HG02981 (cell line): ENCODE results near the gene SMARCA4.
"Not testable (repeated sequence)": the region's sequence is repeated elsewhere in the genome, so short reads cannot be mapped to it uniquely, and the experiment has no call there.

ENCODE experiments used
- ATAC-seq: cut with Tn5 transposase; IDR thresholded peaks from one replicate; pipeline ENCODE4 v1.9.1; 2021; ENCODE audit warnings: mild to moderate bottlenecking, moderate library complexity; ENCODE audit not compliant: unreplicated experiment

SMARCA4 gene

DNA sequence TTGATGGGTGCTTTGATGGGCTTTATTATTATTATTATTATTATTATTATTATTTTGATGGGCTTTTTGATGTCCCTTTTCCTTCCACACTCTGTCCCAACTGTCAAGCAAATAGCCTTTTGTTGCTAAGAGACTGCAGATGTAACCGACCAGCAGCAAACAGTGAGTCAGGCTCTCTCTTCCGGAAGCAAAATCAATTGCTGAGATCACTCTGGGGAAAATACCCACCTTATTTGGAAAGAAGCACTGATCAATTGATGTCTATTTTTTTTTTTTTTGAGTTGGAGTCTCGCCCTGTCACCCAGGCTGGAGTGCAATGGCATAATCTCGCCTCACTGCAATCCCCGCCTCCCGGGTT is 131.3 kb downstream of the SMARCA4 start:
- no peak for ATAC-seq

DNA sequence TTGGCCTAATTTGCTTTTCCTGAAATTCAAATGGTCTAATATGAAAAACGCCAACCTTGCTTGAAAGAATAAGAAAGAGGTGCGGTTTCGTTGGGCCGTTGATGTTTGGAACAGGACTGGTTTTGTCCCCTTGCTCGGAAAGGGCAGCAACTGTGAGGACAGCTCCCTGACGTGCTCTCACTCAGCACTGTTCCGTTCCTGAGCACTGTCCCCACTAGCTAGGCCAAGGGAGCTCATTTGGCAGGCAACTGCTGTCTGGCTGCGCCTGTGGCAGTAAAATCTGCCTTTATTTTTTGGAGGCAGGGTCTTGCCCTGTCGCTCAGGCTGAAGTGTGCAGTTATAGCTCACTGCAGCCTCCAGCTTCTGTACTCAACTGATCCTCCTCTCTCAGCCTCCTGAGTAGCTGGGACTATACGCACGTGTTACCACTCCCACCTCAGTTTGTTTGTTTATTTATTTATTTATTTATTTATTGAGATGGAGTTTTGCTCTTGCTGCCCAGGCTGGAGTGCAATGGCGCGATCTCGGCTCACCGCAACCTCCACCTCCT is 132.9 kb downstream of the SMARCA4 start:
- ATAC-seq = no peak

DNA sequence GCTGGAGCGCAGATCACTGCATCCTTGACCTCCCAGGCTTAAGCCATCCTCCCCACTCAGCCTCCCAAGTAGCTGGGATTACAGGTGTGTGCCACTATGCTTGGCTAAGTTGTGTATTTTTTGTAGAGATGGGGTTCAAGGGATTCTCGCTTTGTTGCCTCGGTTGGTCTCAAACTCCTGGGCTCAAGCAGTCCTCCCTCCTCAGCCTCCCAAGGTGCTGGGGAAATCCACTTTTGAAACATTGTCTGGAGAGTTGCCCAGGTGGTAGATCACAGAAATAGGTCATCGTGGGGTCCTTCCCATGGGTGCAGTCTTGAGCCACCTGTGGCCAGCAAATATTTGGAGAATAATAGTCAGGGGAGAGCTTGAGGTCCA is 133.7 kb downstream of the SMARCA4 start:
- ATAC-seq = no peak

DNA sequence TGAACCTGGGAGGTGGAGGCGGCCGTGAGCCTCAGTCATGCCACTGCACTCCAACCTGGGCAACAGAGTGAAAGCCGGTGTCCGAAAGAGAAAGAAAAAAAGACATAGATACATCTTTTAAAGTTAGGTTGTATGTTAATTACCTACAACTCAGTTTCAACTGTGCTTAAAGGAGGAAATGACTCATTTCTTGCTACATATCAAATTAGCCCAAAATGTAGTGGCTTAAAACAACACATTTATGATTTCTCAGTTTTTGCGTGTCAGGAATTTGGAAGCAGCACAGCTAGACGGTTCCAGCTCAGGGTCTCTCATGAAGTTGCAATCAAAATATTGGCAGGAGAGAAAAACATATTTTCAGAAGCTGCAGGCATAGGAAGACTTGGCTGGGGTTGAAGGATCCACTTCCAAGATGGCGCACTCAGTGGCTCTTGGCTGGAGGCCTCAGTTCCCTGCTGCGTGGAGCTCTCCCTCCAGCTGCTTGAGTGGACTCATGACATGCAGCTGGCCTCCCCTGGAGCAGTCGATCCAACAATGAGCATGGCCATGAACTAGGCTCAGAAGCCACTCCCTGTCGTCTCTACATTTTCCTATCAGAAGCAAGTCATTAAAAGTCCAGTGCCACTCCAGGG is 135.5 kb downstream of the SMARCA4 start:
- ATAC-seq = peak; percentile 38

DNA sequence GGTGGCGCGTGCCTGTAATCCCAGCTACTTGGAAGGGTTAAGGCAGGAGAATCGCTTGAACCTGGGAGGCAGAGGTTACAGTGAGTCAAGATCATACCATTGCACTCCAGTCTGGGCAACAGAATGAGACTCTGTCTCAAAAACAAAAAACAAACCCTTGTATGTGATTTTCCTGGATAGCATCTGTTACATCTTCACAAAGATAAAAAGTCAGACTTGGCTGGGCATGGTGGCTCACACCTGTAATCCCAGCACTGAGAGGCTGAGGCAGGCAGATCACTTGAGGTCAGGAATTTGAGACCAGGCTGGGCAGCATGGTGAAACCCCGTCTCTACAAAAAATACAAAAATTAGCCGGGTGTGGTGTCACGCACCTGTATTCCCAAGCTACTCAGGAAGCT is 136.5 kb downstream of the SMARCA4 start:
- ATAC-seq = not testable (repeated sequence)

DNA sequence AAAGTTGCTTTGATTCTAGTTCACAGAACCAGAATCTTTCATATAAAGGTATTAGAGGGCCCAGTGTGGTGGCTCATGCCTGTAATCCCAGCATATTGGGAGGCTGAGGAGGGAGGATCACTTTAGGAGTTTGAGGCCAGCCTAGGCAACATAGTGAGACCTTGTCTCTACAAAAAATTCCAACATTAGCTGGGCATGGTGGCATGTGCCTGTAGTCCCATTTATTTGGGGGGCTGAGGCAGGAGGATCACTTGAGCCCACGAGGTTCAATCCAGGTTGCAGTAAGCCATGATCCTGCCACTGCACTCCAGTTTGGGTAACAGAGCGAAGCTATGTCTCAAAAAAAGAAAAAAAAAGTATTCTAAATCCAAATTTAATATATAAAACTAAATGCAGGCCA is 137.5 kb downstream of the SMARCA4 start:
- no peak for ATAC-seq

DNA sequence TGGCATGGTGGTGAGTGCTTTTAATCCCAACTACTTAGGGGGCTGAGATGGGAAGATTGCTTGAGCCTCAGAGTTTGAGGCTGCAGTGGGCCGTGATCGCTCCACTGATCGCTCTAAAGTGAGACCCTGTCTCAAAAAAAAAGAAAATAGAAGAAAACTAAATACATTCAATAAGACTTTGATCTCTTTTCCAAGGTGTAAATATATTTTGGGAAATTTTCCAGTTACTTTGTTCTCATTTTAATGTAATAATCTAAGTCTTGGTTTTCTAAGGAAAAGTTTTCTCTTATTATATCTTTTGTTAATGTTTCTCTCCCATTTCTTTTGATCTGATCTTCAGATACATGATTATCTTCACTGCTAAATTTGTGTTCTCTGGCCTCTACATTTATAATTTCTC is 138.0 kb downstream of the SMARCA4 start:
- ATAC-seq = no peak

DNA sequence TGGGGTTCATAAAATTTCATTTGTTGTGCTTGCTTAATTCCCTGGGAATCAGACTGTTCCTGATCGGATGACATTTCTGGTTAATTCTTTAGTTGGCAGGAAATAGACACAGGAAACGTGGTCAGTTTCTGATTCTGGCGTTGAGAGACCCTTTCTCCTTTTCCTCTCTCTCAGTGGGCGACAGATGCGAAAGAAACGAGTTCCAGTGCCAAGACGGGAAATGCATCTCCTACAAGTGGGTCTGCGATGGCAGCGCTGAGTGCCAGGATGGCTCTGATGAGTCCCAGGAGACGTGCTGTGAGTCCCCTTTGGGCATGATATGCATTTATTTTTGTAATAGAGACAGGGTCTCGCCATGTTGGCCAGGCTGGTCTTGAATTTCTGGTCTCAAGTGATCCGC is 139.2 kb downstream of the SMARCA4 start:
- ATAC-seq = no peak

DNA sequence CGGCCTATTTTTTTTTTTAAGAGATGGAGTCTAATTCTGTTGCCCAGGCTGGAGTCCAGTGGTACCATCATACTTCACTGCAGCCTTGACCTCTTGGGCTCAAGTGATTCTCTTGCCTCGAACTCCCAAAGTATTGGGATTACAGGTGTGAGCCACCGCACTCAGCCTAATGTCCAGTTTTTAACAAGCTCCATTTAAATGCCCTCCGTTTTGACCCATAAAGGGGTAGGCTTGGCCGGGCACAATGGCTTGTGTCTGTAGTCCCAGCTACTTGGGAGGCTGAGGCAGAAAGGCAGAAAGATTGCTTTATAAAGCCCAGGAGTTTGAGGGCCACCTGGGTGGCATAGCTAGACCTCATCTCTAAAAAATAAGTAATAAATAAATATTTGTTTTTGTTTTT is 140.2 kb downstream of the SMARCA4 start:
- ATAC-seq = no peak

DNA sequence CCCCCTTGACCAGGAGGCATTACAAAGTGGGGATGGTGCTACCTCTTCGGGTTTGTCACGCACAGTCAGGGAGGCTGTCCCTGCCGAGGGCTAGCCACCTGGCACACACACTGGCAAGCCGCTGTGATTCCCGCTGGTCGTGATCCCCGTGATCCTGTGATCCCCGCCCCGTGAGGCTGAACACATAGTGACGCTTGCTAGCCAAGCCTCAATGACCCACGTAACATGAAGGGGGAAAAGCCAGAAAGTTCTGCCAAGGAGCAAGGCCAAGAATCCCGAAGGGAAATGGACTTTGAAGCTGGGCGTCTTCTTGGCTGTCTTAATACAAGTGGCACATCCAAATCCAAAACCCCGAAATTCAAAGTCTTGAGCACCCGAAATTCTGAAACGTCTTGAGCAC is 142.1 kb downstream of the SMARCA4 start:
- ATAC-seq = no peak

DNA sequence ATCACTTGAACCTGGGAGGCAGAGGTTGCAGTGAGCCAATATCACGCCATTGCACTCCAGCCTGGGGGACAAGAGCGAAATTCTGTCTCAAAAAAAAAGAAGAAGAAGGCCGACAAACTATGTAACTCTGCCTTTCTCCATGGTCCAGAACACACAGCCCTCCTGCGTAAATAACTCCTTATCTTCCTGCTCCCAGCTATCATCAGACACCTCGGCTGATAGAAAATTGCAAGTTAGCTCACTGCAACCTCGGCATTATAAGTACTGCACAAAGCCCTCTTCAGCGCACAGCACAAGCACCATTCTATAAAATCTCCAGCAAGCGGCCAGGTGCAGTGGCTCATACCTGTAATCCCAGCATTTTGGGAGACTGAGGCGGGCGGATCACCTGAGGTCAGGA is 142.8 kb downstream of the SMARCA4 start:
- not testable (repeated sequence) for ATAC-seq

DNA sequence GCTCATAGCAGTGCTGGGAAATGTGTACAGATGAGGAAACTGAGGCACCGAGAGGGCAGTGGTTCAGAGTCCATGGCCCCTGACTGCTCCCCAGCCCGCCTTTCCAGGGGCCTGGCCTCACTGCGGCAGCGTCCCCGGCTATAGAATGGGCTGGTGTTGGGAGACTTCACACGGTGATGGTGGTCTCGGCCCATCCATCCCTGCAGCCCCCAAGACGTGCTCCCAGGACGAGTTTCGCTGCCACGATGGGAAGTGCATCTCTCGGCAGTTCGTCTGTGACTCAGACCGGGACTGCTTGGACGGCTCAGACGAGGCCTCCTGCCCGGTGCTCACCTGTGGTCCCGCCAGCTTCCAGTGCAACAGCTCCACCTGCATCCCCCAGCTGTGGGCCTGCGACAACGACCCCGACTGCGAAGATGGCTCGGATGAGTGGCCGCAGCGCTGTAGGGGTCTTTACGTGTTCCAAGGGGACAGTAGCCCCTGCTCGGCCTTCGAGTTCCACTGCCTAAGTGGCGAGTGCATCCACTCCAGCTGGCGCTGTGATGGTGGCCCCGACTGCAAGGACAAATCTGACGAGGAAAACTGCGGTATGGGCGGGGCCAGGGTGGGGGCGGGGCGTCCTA is 144.3 kb downstream of the SMARCA4 start:
- no peak for ATAC-seq

DNA sequence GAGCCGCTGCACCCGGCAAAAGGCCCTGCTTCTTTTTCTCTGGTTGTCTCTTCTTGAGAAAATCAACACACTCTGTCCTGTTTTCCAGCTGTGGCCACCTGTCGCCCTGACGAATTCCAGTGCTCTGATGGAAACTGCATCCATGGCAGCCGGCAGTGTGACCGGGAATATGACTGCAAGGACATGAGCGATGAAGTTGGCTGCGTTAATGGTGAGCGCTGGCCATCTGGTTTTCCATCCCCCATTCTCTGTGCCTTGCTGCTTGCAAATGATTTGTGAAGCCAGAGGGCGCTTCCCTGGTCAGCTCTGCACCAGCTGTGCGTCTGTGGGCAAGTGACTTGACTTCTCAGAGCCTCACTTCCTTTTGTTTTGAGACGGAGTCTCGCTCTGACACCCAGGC is 145.6 kb downstream of the SMARCA4 start:
- ATAC-seq = no peak

DNA sequence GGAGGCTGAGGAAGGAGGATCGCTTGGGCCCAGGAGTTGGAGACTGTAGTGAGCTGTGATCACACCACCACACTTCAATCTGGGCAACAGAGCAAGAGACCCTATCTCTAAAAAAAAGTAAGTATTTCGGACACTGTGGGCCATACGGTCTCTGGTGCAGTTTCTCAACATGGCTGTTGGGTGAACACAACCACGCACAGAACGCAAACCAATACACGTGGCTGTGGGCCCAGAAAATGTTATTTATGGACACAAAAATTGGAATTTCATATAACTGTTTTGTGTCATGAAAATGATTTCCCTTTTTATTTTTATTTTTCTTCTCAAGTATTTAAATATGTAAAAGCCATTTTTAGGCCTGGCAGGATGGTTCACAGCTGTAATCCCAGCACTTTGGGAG is 147.9 kb downstream of the SMARCA4 start:
- no peak for ATAC-seq

DNA sequence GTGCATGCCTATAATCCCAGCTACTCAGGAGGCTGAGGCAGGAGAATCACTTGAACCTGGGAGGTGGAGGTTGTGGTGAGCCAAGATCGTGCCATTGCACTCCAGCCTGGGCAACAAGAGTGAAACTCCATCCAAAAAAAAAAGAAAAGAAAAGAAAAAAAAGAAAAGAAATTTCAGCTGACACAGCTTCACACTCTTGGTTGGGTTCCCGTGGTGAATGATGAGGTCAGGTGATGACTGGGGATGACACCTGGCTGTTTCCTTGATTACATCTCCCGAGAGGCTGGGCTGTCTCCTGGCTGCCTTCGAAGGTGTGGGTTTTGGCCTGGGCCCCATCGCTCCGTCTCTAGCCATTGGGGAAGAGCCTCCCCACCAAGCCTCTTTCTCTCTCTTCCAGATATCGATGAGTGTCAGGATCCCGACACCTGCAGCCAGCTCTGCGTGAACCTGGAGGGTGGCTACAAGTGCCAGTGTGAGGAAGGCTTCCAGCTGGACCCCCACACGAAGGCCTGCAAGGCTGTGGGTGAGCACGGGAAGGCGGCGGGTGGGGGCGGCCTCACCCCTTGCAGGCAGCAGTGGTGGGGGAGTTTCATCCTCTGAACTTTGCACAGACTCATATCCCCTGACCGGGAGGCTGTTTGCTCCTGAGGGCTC is 150.4 kb downstream of the SMARCA4 start:
- no peak for ATAC-seq

DNA sequence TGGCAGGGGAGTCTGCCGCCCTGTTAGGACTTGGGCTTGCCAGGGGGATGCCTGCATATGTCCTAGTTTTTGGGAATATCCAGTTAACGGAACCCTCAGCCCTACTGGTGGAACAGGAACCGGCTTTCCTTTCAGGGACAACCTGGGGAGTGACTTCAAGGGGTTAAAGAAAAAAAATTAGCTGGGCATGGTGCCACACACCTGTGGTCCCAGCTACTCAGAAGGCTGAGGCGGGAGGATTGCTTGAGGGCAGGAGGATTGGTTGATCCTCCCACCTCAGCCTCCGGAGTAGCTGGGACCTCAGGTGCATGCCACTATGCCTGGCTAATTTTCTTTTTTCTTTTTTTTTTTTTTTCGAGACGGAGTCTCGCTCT is 150.9 kb downstream of the SMARCA4 start:
- ATAC-seq = no peak
